Common myeloid progenitor, CD34-positive (primary cell): ENCODE data around the gene DAPK3.
A peak's percentile ranks its signal among the peaks of the same experiment; 100 is the strongest.
"Not testable (repeated sequence)": the region's sequence is repeated elsewhere in the genome, so short reads cannot be mapped to it uniquely, and the experiment has no call there.

Experiments
- CTCF ChIA-PET: fragments of 350-600 bp; sonication (Branson Sonifier 250); formaldehyde crosslinking; loops from one replicate; lab custom pipeline; 2021; ENCODE audit warnings: antibody characterized with exemption; lab: Charles Lee
- POLR2A ChIA-PET: fragments of 350-600 bp; sonication (Branson Sonifier 250); formaldehyde crosslinking; loops from one replicate; lab custom pipeline; 2021; ENCODE audit warnings: antibody characterized with exemption; lab: Charles Lee
- DNase-seq, 3 donors: peaks; one replicate each; pipeline versions ENCODE4 v3.0.0 to v3.0.0-alpha.2; 2013
- H3K27ac ChIP-seq, 2 experiments: 1 replicate in 1 of 2; 2 replicates in 1 of 2; pipeline ENCODE4 v1.7.0; 2013; ENCODE audit warnings: inconsistent platforms in 2 of 2, low read length in 2 of 2, mild to moderate bottlenecking in 2 of 2, low read depth in 1 of 2, moderate library complexity in 1 of 2; ENCODE audit not compliant: severe bottlenecking in 2 of 2, insufficient read depth in 1 of 2, poor library complexity in 1 of 2
- H3K27me3 ChIP-seq, 5 experiments: replicated peaks in 2 of 5; 1 replicate in 3 of 5; 2 replicates in 2 of 5; pipeline versions ENCODE4 v1.6.1 to v1.7.0; 2013; ENCODE audit warnings: low read length in 4 of 5, mild to moderate bottlenecking in 2 of 5, moderate library complexity in 2 of 5, inconsistent platforms in 1 of 5; ENCODE audit not compliant: insufficient read depth in 5 of 5, control insufficient read depth in 4 of 5
- H3K36me3 ChIP-seq, 4 experiments: 1 replicate in 2 of 4; 2 replicates in 2 of 4; pipeline versions ENCODE4 v1.6.1 to v1.7.0; 2013; ENCODE audit warnings: low read length in 3 of 4, control low read depth in 1 of 4, mild to moderate bottlenecking in 1 of 4; ENCODE audit not compliant: control insufficient read depth in 4 of 4, insufficient read depth in 4 of 4
- H3K4me1 ChIP-seq, 4 experiments: 1 replicate in 3 of 4; 2 replicates in 1 of 4; pipeline versions ENCODE4 v1.6.1 to v1.7.1; 2013; ENCODE audit warnings: low read length in 3 of 4, mild to moderate bottlenecking in 3 of 4, control low read depth in 1 of 4, inconsistent platforms in 1 of 4, moderate library complexity in 1 of 4; ENCODE audit not compliant: control insufficient read depth in 4 of 4, insufficient read depth in 4 of 4; ENCODE audit errors: control extremely low read depth in 1 of 4
- H3K4me3 ChIP-seq, 7 experiments: 1 replicate in 4 of 7; 2 replicates in 3 of 7; pipeline versions ENCODE4 v1.5.1 to v1.7.0; 2013; ENCODE audit warnings: mild to moderate bottlenecking in 7 of 7, low read length in 6 of 7, moderate library complexity in 6 of 7, inconsistent platforms in 2 of 7, low read depth in 2 of 7, control low read depth in 1 of 7; ENCODE audit not compliant: insufficient read depth in 4 of 7, control insufficient read depth in 1 of 7; ENCODE audit errors: extremely low read depth in 1 of 7
- H3K9me3 ChIP-seq, 5 experiments: 1 replicate in 4 of 5; 2 replicates in 1 of 5; pipeline versions ENCODE4 v1.6.1 to v1.7.1; 2013; ENCODE audit warnings: low read length in 4 of 5, mild to moderate bottlenecking in 2 of 5, inconsistent platforms in 1 of 5, low read depth in 1 of 5, moderate library complexity in 1 of 5; ENCODE audit not compliant: control insufficient read depth in 4 of 5, insufficient read depth in 2 of 5; ENCODE audit errors: control extremely low read depth in 1 of 5
- WGBS: methylation state at CpG from one replicate; pipeline ENCODE4 v1.1.5; 2013; ENCODE audit not compliant: insufficient coverage; 5-methylcytosine and 5-hydroxymethylcytosine counted together

Gene DAPK3

GRCh38 chr19:3969435-3970312, 1.2 kb downstream of the DAPK3 start:
- peaks cover 0 to 24% (median 22%) of the 10 kb centered on the region in 4 experiments for H3K4me1 ChIP-seq
- peaks cover 0 to 36% (median 14%) of the 10 kb centered on the region in 4 experiments for H3K36me3 ChIP-seq
- no peaks in the 10 kb centered on the region for H3K9me3 ChIP-seq
- no peak for DNase-seq
- peak overlapping the region in 1 of 2 experiments; percentile 84 for H3K27ac ChIP-seq
- H3K27me3 ChIP-seq = no peaks in the 10 kb centered on the region
- peak overlapping the region in 6 of 7 experiments; percentile 70 to 93 (median 80) for H3K4me3 ChIP-seq
- ChIA-PET POLR2A (interaction anchor here (1.6 kb wide), 1 partner anchor 16 kb away, joined by 11 read pairs; the partner anchor contains the start of gene EEF2), CTCF (interaction anchor here (0.9 to 1.3 kb wide), 2 partner anchors 15 to 16 kb away, joined by 3 to 4 read pairs; partner anchors contain the start of gene EEF2)
- WGBS = 68% methylated on average over 11 of the region's 23 CpGs

- no peaks in the 10 kb centered on the region for H3K27me3 ChIP-seq
- WGBS = 89% methylated on average over 4 of the region's 9 CpGs
- no peak overlapping the region for H3K4me3 ChIP-seq
- CTCF ChIA-PET = interaction anchor here (0.9 to 1.3 kb wide), 3 partner anchors 14 to 182 kb away, joined by 3 to 4 read pairs (median 3); partner anchors contain the start of gene EEF2
- peaks cover under 1 to 43% (median 19%) of the 10 kb centered on the region in 4 experiments for H3K36me3 ChIP-seq
- peaks cover 0 to 24% (median 22%) of the 10 kb centered on the region in 4 experiments for H3K4me1 ChIP-seq
- peak overlapping the region in 1 of 2 experiments; percentile 54 for H3K27ac ChIP-seq
- peak in 1 of 3 donors; percentile 55 for DNase-seq
- POLR2A ChIA-PET = interaction anchor here (0.6 kb wide), 2 partner anchors 77 to 410 kb away, joined by 3 to 4 read pairs; no protein-coding TSS in a partner anchor
- H3K9me3 ChIP-seq = no peaks in the 10 kb centered on the region
Observed at GRCh38 chr19:3968556-3969434, 2.1 kb downstream of the DAPK3 start.

GRCh38 chr19:3967983-3968382, 2.9 kb downstream of the DAPK3 start:
- POLR2A ChIA-PET = not testable (repeated sequence)
- H3K36me3 ChIP-seq = peaks cover 7 to 50% (median 27%) of the 10 kb centered on the region in 4 experiments

GRCh38 chr19:3966051-3967017, 4.6 kb downstream of the DAPK3 start:
- POLR2A ChIA-PET = no interaction called here
- peaks cover 7 to 53% (median 35%) of the 10 kb centered on the region in 4 experiments for H3K36me3 ChIP-seq
- H3K27me3 ChIP-seq = no peaks in the 10 kb centered on the region
- CTCF ChIA-PET = no interaction called here
- H3K4me3 ChIP-seq = no peak overlapping the region
- no peak overlapping the region for H3K27ac ChIP-seq
- WGBS = 90% methylated on average over 29 of the region's 30 CpGs
- H3K4me1 ChIP-seq = peaks cover 0 to 23% (median 21%) of the 10 kb centered on the region in 4 experiments
- no peaks in the 10 kb centered on the region for H3K9me3 ChIP-seq
- DNase-seq = no peak

More at GRCh38 chr19:3967983-3968382, 2.9 kb downstream of the DAPK3 start:
- H3K4me3 ChIP-seq, H3K27me3 ChIP-seq, DNase-seq, H3K27ac ChIP-seq, H3K9me3 ChIP-seq: not testable (repeated sequence)
- WGBS = over 99% methylated on average over 10 of the region's 12 CpGs
- CTCF ChIA-PET = interaction anchor here (1.0 kb wide), 1 partner anchor 181 kb away, joined by 3 read pairs; no protein-coding TSS in a partner anchor
- peaks cover 0 to 24% (median 22%) of the 10 kb centered on the region in 4 experiments for H3K4me1 ChIP-seq

- WGBS = 96% methylated on average over 45 of the region's 60 CpGs
- H3K9me3 ChIP-seq = no peaks in the 10 kb centered on the region
- H3K4me3 ChIP-seq = no peak overlapping the region
- H3K4me1 ChIP-seq = peaks cover 0 to 11% (median 9%) of the 10 kb centered on the region in 4 experiments
- H3K27me3 ChIP-seq = no peaks in the 10 kb centered on the region
- POLR2A ChIA-PET = no interaction called here
- peaks cover 7 to 64% (median 51%) of the 10 kb centered on the region in 4 experiments for H3K36me3 ChIP-seq
- CTCF ChIA-PET = interaction anchor here (1.6 kb wide), 1 partner anchor 14 kb away, joined by 3 read pairs; no protein-coding TSS in a partner anchor
- DNase-seq = no peak
- H3K27ac ChIP-seq = no peak overlapping the region
Observed at GRCh38 chr19:3964256-3965194, 6.4 kb downstream of the DAPK3 start.
